ENCODE measurements around the gene PCDH15. TPM values are rescaled to one million over a fixed set of nuclear protein-coding genes. Genes with fewer than 3 reads are reported as not detected.

The PCDH15 gene
- total and polyA plus RNA-seq, 2 of the 8 experiments (the other 6 are each of a cell fraction or from before 2014, with no cell fraction given), result 0.11 TPM; not detected in 1

- ChIA-PET POLR2A (ENCODE audit: partially characterized antibody) (no interaction called here), CTCF (ENCODE audit: partially characterized antibody) (no interaction called here)
- no peak overlapping the region for H4K8ac ChIP-seq (ENCODE audit: extremely low read depth, insufficient read depth, low read length)
- no peak overlapping the region for H3K14ac ChIP-seq (ENCODE audit: insufficient read length)
- H4K5ac ChIP-seq (ENCODE audit: insufficient read length, low read depth, low read length), result no peak overlapping the region
- H3K56ac ChIP-seq (replicated peaks; ENCODE audit: insufficient read length, low read depth, low read length), result no peak overlapping the region
- H2AK5ac ChIP-seq (ENCODE audit: low read depth, low read length), result no peak overlapping the region
- no peaks in the 10 kb centered on the region for H3K4me1 ChIP-seq (replicated peaks in 1 of 4; ENCODE audit: control insufficient read depth in 3 of 4, insufficient read depth in 4 of 4, low read length in 3 of 4)
- no peak overlapping the region for H2BK12ac ChIP-seq (ENCODE audit: low read depth, low read length)
- H3K9ac ChIP-seq (replicated peaks in 1 of 4; ENCODE audit: extremely low read depth in 1 of 4, low read depth in 3 of 4, low read length in 3 of 4), result no peak overlapping the region
- no peak overlapping the region for H2BK120ac ChIP-seq (replicated peaks; ENCODE audit: low read depth, low read length)
- no peaks in the 10 kb centered on the region for H3K23me2 ChIP-seq (ENCODE audit: low read depth, low read length)
- H3K23ac ChIP-seq (ENCODE audit: insufficient read length), result no peak overlapping the region
- no peak overlapping the region for H3K4ac ChIP-seq (replicated peaks; ENCODE audit: insufficient read length, low read depth, low read length)
- no peaks in the 10 kb centered on the region for H4K20me1 ChIP-seq (replicated peaks in 1 of 2; ENCODE audit: control insufficient read depth in 1 of 2, insufficient read depth in 2 of 2, low read length in 2 of 2)
- no peaks in the 10 kb centered on the region for H3K27me3 ChIP-seq (replicated peaks in 1 of 4; ENCODE audit: control insufficient read depth in 3 of 4, extremely low read depth in 1 of 4, insufficient read depth in 3 of 4, low read length in 3 of 4)
- WGBS, 2 experiments (ENCODE audit: extremely low coverage in 1 of 2, insufficient coverage in 1 of 2, insufficient read length in 1 of 2, insufficient replicate concordance in 2 of 2, low coverage in 1 of 2, low lambda C conversion rate in 2 of 2, missing lambda C conversion rate in 1 of 2), result 100% methylated on average over 1 of the region's 1 CpG; no CpG with 5 or more reads in 1 of the 2 experiments
- H3K4me3 ChIP-seq (ENCODE audit: extremely low read depth in 1 of 4, insufficient read depth in 2 of 4, low read depth in 3 of 4, low read length in 4 of 4), result no peak overlapping the region
- H3K9me3 ChIP-seq (ENCODE audit: insufficient read depth in 2 of 2, low read depth in 1 of 2, low read length in 1 of 2), result no peaks in the 10 kb centered on the region
- no peak overlapping the region for H2BK5ac ChIP-seq (ENCODE audit: low read depth, low read length)
- H3K36me3 ChIP-seq (ENCODE audit: control insufficient read depth in 2 of 4, insufficient read depth in 4 of 4, low read length in 3 of 4), result no peaks in the 10 kb centered on the region
- FAIRE-seq (no peak), DNase-seq (ENCODE audit: low read depth in 1 of 2, low spot score in 2 of 2) (no peak)
- H3K4me2 ChIP-seq (ENCODE audit: insufficient read depth in 1 of 2, low read depth in 2 of 2, low read length in 2 of 2), result no peak overlapping the region
- no peak overlapping the region for H3K27ac ChIP-seq (ENCODE audit: low read depth, low read length)
- no peak overlapping the region for H2AFZ ChIP-seq (ENCODE audit: low read length)
- H4K91ac ChIP-seq (replicated peaks; ENCODE audit: insufficient read length, low read length), result no peak overlapping the region
- H2BK15ac ChIP-seq (ENCODE audit: low read length), result no peak overlapping the region
- no peaks in the 10 kb centered on the region for H3K79me2 ChIP-seq (ENCODE audit: control insufficient read depth in 1 of 2, insufficient read depth in 2 of 2, low read length in 2 of 2)
- H3K18ac ChIP-seq (ENCODE audit: extremely low read depth, low read length), result no peak overlapping the region
- no peaks in the 10 kb centered on the region for H3K79me1 ChIP-seq (ENCODE audit: low read depth, low read length)
- H2BK20ac ChIP-seq (ENCODE audit: low read length), result no peak overlapping the region
- no peak for TF ChIP-seq SAP30 (IDR thresholded peaks at IDR 0.05; ENCODE audit: insufficient read depth, insufficient replicate concordance, low read length)
- no peak for TF ChIP-seq SIRT6 (IDR thresholded peaks at IDR 0.05; ENCODE audit: low read length)
- TF ChIP-seq TEAD4 (IDR thresholded peaks at IDR 0.05; ENCODE audit: low read depth, low read length), result no peak
- no peak for TF ChIP-seq POU5F1 (IDR thresholded peaks at IDR 0.05; ENCODE audit: low read depth, low read length)
- no peak for TF ChIP-seq JUN (IDR thresholded peaks at IDR 0.05; ENCODE audit: low read depth, low read length)
- no peak for TF ChIP-seq ATF2 (IDR thresholded peaks at IDR 0.05; ENCODE audit: low read length)
- TF ChIP-seq PHF8 (conservative IDR thresholded peaks at IDR 0.05; ENCODE audit: low read depth, low read length), result no peak
- TF ChIP-seq SRF (IDR thresholded peaks at IDR 0.05; ENCODE audit: low read depth, low read length), result no peak
- TF ChIP-seq ATF3 (IDR thresholded peaks at IDR 0.05; ENCODE audit: insufficient read depth, low read depth, low read length), result no peak
- TF ChIP-seq MAX (IDR thresholded peaks at IDR 0.05), result no peak
- no peak for TF ChIP-seq HDAC2 (IDR thresholded peaks at IDR 0.05; ENCODE audit: borderline replicate concordance in 1 of 2, low read depth in 2 of 2, low read length in 2 of 2)
- TF ChIP-seq CEBPB (IDR thresholded peaks at IDR 0.05; ENCODE audit: low read depth, low read length), result no peak
These were observed 187.0 kb downstream of the PCDH15 start for GRCh38 chr10:54614072-54614471.
